HCT116 (cell line): Measurements from ENCODE around the gene EIF2B2. TPM values are rescaled to one million over a fixed set of nuclear protein-coding genes. Genes with fewer than 3 reads are reported as not detected.

Experiments
- ATAC-seq: fragments of 200-7000 bp; cut with Tn5 transposase; 2 replicates; pipeline ENCODE4 v1.9.1; 2020; ENCODE audit warnings: mild to moderate bottlenecking, moderate library complexity
- BruUV-seq: library from RNA; stranded (reverse); fragments of 400-500 nt; replicated peaks from 2 replicates; lab custom pipeline; 2021; lab: Mats Ljungman, UMichigan
- CTCF ChIA-PET: fragments of 300-600 bp; sonication (Branson Sonifier 250); formaldehyde crosslinking; loops from one replicate; lab custom pipeline; 2021; ENCODE audit warnings: antibody characterized with exemption; lab: Charles Lee
- POLR2A ChIA-PET: fragments of 300-600, 350-600 bp; sonication (Branson Sonifier 250); formaldehyde crosslinking; loops from one replicate; lab custom pipeline; 2021; ENCODE audit warnings: antibody characterized with exemption; lab: Charles Lee
- RAD21 ChIA-PET, 2 experiments: fragments of 300-600 bp; sonication (Branson Sonifier 250); formaldehyde crosslinking; loops; one replicate each; lab custom pipeline; 2023; ENCODE audit warnings: low total read pairs in 2 of 2; ENCODE audit not compliant: uncharacterized antibody in 2 of 2, unreplicated experiment in 2 of 2, low non-redundant PET in 1 of 2; lab: Charles Lee
- DNase-seq: peaks from one replicate; pipeline ENCODE4 v3.0.0-alpha.2; 2010; ENCODE audit warnings: low read depth, low spot score
- H2AFZ ChIP-seq: fragments of 200-600 bp; shearing (Covaris generic), sonication (generic); 2 replicates; pipeline ENCODE4 v1.6.1; 2017; ENCODE audit warnings: low read depth, mixed run types, mixed read lengths, antibody characterized with exemption, low read length; ENCODE audit not compliant: poor library complexity, severe bottlenecking
- H3K27ac ChIP-seq: 2 replicates; pipeline ENCODE4 v1.5.1; 2012; ENCODE audit warnings: low read depth, low read length
- H3K27me3 ChIP-seq: fragments of 200-600 bp; sonication (generic); 2 replicates; pipeline ENCODE4 v1.6.1; 2016; ENCODE audit warnings: mixed run types, low read length, mixed read lengths; ENCODE audit not compliant: insufficient read depth
- H3K36me3 ChIP-seq, 2 experiments: fragments of 200-500 bp in 1 of 2; fragments of 200-600 bp in 1 of 2; sonication (Bioruptor generic) in 1 of 2; sonication (generic) in 1 of 2; 2 replicates each; pipeline versions ENCODE4 v1.5.1 to v1.6.1; 2014 to 2016; ENCODE audit warnings: low read length in 2 of 2, inconsistent platforms in 1 of 2, mixed read lengths in 1 of 2, mixed run types in 1 of 2; ENCODE audit not compliant: insufficient read depth in 2 of 2, control insufficient read depth in 1 of 2
- H3K4me1 ChIP-seq, 2 experiments: fragments of 200-600 bp in 1 of 2; sonication (generic) in 1 of 2; 2 replicates each; pipeline versions ENCODE4 v1.5.1 to v1.6.1; 2012 to 2017; ENCODE audit warnings: low read length in 2 of 2, inconsistent platforms in 1 of 2, mild to moderate bottlenecking in 1 of 2, mixed read lengths in 1 of 2, mixed run types in 1 of 2, moderate library complexity in 1 of 2; ENCODE audit not compliant: insufficient read depth in 2 of 2, control insufficient read depth in 1 of 2
- H3K4me2 ChIP-seq: fragments of 200-600 bp; sonication (generic); 2 replicates; pipeline ENCODE4 v1.6.1; 2017; ENCODE audit warnings: mixed run types, low read length, mixed read lengths
- H3K4me3 ChIP-seq, 2 experiments: fragments of 200-600 bp in 1 of 2; sonication (generic) in 1 of 2; replicated peaks in 1 of 2; 2 replicates each; pipeline ENCODE4 v1.5.1; 2011 to 2016; ENCODE audit warnings: low read length in 2 of 2, control low read depth in 1 of 2, low read depth in 1 of 2, mild to moderate bottlenecking in 1 of 2, mixed read lengths in 1 of 2, mixed run types in 1 of 2
- H3K79me2 ChIP-seq: fragments of 200-600 bp; sonication (generic); 2 replicates; pipeline ENCODE4 v1.6.1; 2017; ENCODE audit warnings: mild to moderate bottlenecking, mixed run types, low read length, moderate library complexity, mixed read lengths; ENCODE audit not compliant: insufficient read depth
- H3K9ac ChIP-seq: fragments of 200-600 bp; sonication (generic); 2 replicates; pipeline ENCODE4 v1.6.1; 2016; ENCODE audit warnings: low read length, mixed read lengths
- H3K9me2 ChIP-seq: fragments of 200-600 bp; sonication (generic), shearing (Covaris generic); 2 replicates; pipeline ENCODE4 v1.6.1; 2017; ENCODE audit warnings: mixed run types, mild to moderate bottlenecking, moderate library complexity; ENCODE audit not compliant: insufficient read depth
- H3K9me3 ChIP-seq, 2 experiments: fragments of 200-500 bp in 1 of 2; fragments of 200-600 bp in 1 of 2; sonication (Bioruptor generic) in 1 of 2; sonication (generic) in 1 of 2; 2 replicates each; pipeline ENCODE4 v1.6.1; 2014 to 2017; ENCODE audit warnings: low read length in 2 of 2, mixed read lengths in 2 of 2, inconsistent platforms in 1 of 2, low read depth in 1 of 2, mild to moderate bottlenecking in 1 of 2, mixed run types in 1 of 2, moderate library complexity in 1 of 2; ENCODE audit not compliant: control insufficient read depth in 1 of 2, insufficient read depth in 1 of 2
- H4K20me1 ChIP-seq: fragments of 200-600 bp; sonication (generic), shearing (Covaris generic); 2 replicates; pipeline ENCODE4 v1.6.1; 2017; ENCODE audit warnings: mixed run types, mild to moderate bottlenecking, moderate library complexity; ENCODE audit not compliant: insufficient read depth
- EZH2 ChIP-seq: fragments of 200-600 bp; sonication (generic); IDR thresholded peaks from 2 replicates; pipeline ENCODE4 v1.6.1; 2017; ENCODE audit warnings: antibody characterized with exemption, mixed run types
- POLR2AphosphoS5 ChIP-seq: IDR thresholded peaks from 2 replicates; pipeline ENCODE4 v1.6.1; 2011; ENCODE audit warnings: mild to moderate bottlenecking, low read depth, low read length, moderate library complexity
- SIN3A ChIP-seq: IDR thresholded peaks from 2 replicates; pipeline ENCODE4 v1.6.1; 2012; ENCODE audit warnings: low read depth
- SP1 ChIP-seq: IDR thresholded peaks from 2 replicates; pipeline ENCODE4 v1.6.1; 2012; ENCODE audit warnings: low read depth
- intact Hi-C: fragments of 100-400 bp; cut with micrococcal nuclease; formaldehyde crosslinking; loops from 2 replicates; pipeline ENCODE4 v1.10.0; 2022
- total RNA-seq: library from RNA; stranded (reverse); gene quantifications from one replicate; pipeline ENCODE4 v1.2.1, GENCODE V29; 2021; ENCODE audit not compliant: unreplicated experiment

EIF2B2 gene
- total RNA-seq, 1 experiment from 2014 or later, result 54.8 TPM

GRCh38 chr14:74977901-74978385 lies 24.8 kb upstream of the EIF2B2 start:
- ChIA-PET RAD21 (no interaction called here), CTCF (no interaction called here), POLR2A (no interaction called here)
- H3K79me2 ChIP-seq, result no peaks in the 10 kb centered on the region
- no peak for TF ChIP-seq EZH2
- TF ChIP-seq SIN3A, result no peak
- no peak for TF ChIP-seq POLR2AphosphoS5
- no peak for TF ChIP-seq SP1
- no peaks in the 10 kb centered on the region for H3K27me3 ChIP-seq
- H3K4me1 ChIP-seq, result no peaks in the 10 kb centered on the region
- no peaks in the 10 kb centered on the region for H3K9me2 ChIP-seq
- no peak overlapping the region for H3K4me2 ChIP-seq
- H4K20me1 ChIP-seq, result no peaks in the 10 kb centered on the region
- H3K27ac ChIP-seq, result no peak overlapping the region
- no peak overlapping the region for H3K9ac ChIP-seq
- no peak overlapping the region for H2AFZ ChIP-seq
- intact Hi-C loops, result no loop called here
- H3K9me3 ChIP-seq, result no peaks in the 10 kb centered on the region
- DNase-seq, result no peak
- no TSS peak for BruUV-seq
- no peak for ATAC-seq
- no peak overlapping the region for H3K4me3 ChIP-seq
- H3K36me3 ChIP-seq, result no peaks in the 10 kb centered on the region

GRCh38 chr14:74978416-74978947 lies 24.2 kb upstream of the EIF2B2 start:
- ChIA-PET POLR2A (no interaction called here), CTCF (no interaction called here), RAD21 (interaction anchor here in 1 of 2 experiments (0.7 kb wide), 1 partner anchor 17 kb away, joined by 10 read pairs; no protein-coding TSS in a partner anchor)
- TF ChIP-seq EZH2, result no peak
- H3K4me1 ChIP-seq, result no peaks in the 10 kb centered on the region
- H3K27me3 ChIP-seq, result no peaks in the 10 kb centered on the region
- H3K9me3 ChIP-seq, result no peaks in the 10 kb centered on the region
- H3K79me2 ChIP-seq, result no peaks in the 10 kb centered on the region
- H3K4me3 ChIP-seq, result no peak overlapping the region
- no peaks in the 10 kb centered on the region for H4K20me1 ChIP-seq
- no peaks in the 10 kb centered on the region for H3K36me3 ChIP-seq
- ATAC-seq (no peak), DNase-seq (no peak)
- H3K9ac ChIP-seq, result no peak overlapping the region
- intact Hi-C loops, result no loop called here
- no peak overlapping the region for H2AFZ ChIP-seq
- BruUV-seq, result no TSS peak
- H3K4me2 ChIP-seq, result no peak overlapping the region
- no peak overlapping the region for H3K27ac ChIP-seq
- no peaks in the 10 kb centered on the region for H3K9me2 ChIP-seq
